Fibroblast of lung (primary cell): ENCODE data around the gene JUNB.

Experiments
- EZH2 ChIP-seq: IDR thresholded peaks from 2 replicates; pipeline ENCODE4 v1.5.1; 2012; ENCODE audit warnings: low read length, control low read depth, mild to moderate bottlenecking; ENCODE audit errors: missing control alignments
- TF ChIP-seq, protein P1 (sequence below), 2 donors: IDR thresholded peaks in 1 of 2; conservative IDR thresholded peaks in 1 of 2; 1 replicate in 1 of 2; 2 replicates in 1 of 2; pipeline ENCODE4 v1.5.1; 2011 to 2012; ENCODE audit warnings: low read length in 2 of 2, control low read depth in 1 of 2, inconsistent platforms in 1 of 2, low read depth in 1 of 2, mild to moderate bottlenecking in 1 of 2

DNA sequence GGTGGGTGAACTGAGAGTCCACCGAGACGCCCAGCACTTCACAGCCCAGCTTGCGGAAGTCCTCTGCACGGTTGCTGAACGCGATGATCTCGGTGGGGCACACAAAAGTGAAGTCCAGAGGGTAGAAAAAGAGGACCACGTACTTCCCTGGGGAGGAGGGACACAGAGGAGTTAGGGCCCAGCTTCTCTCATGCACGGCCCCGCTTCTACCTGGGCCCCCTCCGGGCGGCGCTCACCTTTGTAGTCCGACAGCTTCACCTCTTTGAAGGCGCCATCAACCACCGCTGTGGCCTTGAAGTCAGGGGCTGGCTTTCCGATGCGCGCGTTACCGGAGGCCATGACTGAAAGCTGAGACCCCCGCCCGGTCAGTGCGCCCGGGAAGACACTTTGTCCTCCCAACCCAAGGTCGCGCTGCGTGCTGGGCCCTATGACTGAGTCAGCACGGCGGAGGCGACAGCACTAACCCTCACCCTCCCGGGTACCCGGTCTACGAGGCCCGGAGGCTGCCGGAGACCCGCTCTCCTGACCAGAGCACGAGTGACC, 9.7 kb downstream of the JUNB start:
- TF ChIP-seq, protein P1, sequence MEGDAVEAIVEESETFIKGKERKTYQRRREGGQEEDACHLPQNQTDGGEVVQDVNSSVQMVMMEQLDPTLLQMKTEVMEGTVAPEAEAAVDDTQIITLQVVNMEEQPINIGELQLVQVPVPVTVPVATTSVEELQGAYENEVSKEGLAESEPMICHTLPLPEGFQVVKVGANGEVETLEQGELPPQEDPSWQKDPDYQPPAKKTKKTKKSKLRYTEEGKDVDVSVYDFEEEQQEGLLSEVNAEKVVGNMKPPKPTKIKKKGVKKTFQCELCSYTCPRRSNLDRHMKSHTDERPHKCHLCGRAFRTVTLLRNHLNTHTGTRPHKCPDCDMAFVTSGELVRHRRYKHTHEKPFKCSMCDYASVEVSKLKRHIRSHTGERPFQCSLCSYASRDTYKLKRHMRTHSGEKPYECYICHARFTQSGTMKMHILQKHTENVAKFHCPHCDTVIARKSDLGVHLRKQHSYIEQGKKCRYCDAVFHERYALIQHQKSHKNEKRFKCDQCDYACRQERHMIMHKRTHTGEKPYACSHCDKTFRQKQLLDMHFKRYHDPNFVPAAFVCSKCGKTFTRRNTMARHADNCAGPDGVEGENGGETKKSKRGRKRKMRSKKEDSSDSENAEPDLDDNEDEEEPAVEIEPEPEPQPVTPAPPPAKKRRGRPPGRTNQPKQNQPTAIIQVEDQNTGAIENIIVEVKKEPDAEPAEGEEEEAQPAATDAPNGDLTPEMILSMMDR (conservative IDR thresholded peaks at IDR 0.05 in 1 of 2, IDR thresholded peaks at IDR 0.05 in 1 of 2; ENCODE audit: low read depth in 1 of 2, low read length in 2 of 2), result no peak
- no peak for TF ChIP-seq EZH2
